GM18498 (cell line): ENCODE results near the gene CAD.
"Not testable (repeated sequence)": the region's sequence is repeated elsewhere in the genome, so short reads cannot be mapped to it uniquely, and the experiment has no call there.

Experiments used
- ATAC-seq: cut with Tn5 transposase; IDR thresholded peaks from one replicate; pipeline ENCODE4 v1.9.1; 2021; ENCODE audit warnings: mild to moderate bottlenecking, moderate library complexity; ENCODE audit not compliant: unreplicated experiment

The CAD gene

DNA sequence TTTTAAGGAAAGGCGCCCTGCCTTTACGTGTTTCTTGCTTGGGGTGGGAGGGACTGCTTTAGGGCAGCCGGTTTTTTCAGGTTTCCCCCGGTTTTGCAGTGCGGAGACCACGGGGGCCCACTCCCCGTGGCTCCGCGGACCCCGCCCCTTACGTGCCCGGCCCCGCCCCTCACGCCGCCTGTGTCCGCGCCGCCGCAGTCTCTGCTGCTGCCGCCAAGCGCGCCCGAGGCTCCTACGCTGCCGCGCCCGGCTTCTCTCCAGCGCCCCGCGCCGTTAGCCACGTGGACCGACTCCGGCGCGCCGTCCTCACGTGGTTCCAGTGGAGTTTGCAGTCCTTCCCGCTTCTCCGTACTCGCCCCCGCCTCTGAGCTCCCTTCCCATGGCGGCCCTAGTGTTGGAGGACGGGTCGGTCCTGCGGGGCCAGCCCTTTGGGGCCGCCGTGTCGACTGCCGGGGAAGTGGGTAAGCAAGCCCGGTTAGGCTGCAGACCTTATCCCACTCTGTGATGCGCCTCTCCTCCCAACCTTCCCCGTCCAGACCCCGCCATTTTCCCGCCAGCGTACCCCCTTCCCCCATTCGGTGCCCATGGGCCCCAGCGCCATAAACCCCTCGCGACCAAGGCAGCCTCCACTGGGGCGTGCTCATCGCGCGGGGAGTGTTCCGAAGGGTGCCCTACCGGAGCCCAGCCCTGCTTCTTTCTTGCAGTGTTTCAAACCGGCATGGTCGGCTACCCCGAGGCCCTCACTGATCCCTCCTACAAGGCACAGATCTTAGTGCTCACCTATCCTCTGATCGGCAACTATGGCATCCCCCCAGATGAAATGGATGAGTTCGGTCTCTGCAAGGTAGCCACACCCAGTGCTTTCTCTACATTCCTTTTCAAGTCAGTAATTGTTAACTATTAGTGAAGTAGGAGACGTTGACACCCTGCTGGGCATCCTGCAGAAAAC, at the start of gene CAD:
TSS of gene CAD (plus strand) at position 197 of the 949 bp plus-strand sequence. CDS start at position 380, 183 bp downstream.
- ATAC-seq: peak; percentile 85

- ATAC-seq: no peak
Observed at GRCh38 chr2:27170581-27171337, 46.4 kb upstream of the CAD start.

GRCh38 chr2:27171351-27171848, 45.8 kb upstream of the CAD start:
- ATAC-seq: no peak

DNA sequence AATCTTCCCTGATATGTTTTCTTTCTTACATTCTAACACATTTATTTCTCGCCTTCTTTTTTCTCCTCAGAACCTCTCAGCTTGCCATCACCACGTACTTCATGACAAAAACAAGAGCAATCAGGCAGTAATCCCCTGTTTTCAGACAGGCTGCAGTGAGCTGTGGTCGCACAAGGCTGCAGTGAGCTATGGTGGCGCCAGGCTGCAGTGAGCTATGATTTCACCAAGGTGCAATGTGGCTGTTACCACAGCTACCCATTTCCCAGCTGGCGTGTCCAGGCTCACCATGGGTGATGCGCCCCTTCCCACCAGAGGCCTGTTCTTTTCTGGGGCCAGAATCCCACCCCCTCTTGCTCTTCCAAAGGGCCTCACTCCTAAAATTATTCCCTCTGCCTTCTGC, 42.5 kb upstream of the CAD start:
- ATAC-seq: no peak

GRCh38 chr2:27175330-27175729, 41.8 kb upstream of the CAD start:
- ATAC-seq: no peak

DNA sequence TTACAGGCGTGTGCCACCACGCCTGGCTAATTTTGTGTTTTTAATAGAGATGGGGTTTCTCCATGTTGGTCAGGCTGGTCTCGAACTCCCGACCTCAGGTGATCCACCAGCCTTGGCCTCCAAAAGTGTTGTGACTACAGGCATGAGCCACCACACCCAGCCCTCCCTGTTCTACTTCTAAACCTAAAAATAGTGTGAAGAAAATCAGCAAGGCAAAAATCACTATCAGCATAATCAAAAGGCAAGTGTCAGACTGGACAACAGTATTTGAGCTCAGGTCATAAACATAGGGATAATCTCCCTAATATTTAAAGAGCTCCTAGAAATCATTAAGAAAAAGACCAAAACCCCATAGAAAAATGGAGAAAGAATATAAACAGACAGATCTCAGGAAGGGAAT, 41.4 kb upstream of the CAD start:
- not testable (repeated sequence) for ATAC-seq

DNA sequence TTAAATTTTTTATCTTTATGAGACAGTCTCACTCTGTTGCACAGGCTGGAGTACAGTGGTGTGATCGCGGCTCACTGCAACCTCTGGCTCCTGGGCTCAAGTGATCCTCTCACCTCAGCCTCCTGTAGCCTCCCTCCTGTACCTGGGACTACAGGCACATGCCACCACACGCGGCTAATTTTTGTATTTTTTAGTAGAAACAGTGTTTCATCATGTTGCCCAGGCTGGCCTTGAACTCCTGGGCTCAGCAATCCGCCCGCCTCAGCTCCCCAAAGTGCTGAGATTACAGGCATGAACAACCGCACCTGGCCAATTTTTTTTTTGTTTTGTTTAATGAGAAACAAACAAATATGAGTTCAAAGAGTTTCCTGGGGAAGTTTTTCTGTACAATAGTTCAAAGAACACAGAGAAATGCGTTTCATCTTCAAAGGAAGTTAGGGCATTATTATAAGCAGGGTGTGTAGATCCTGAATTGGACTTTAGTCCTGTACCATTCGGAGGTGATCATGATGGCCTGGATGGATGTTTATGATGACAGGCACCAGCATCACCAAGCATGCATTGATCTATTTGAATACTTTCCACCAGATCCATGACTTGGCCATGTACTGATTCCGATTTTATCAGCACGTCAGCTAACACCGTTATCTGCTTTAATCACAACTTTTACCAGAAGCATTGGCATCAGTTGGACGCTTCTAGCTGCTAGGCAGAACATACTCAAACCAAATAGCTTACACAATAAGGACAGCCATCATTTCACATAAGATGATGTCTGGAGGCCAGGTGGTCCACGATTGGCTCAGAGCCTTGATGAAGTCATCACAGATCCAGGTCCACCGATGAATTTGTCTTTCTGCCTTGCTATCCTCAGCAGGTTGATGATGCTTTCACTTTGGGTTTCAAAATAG, 39.5 kb upstream of the CAD start:
- no peak for ATAC-seq

- ATAC-seq: no peak
Observed at GRCh38 chr2:27178469-27178868, 38.7 kb upstream of the CAD start.

DNA sequence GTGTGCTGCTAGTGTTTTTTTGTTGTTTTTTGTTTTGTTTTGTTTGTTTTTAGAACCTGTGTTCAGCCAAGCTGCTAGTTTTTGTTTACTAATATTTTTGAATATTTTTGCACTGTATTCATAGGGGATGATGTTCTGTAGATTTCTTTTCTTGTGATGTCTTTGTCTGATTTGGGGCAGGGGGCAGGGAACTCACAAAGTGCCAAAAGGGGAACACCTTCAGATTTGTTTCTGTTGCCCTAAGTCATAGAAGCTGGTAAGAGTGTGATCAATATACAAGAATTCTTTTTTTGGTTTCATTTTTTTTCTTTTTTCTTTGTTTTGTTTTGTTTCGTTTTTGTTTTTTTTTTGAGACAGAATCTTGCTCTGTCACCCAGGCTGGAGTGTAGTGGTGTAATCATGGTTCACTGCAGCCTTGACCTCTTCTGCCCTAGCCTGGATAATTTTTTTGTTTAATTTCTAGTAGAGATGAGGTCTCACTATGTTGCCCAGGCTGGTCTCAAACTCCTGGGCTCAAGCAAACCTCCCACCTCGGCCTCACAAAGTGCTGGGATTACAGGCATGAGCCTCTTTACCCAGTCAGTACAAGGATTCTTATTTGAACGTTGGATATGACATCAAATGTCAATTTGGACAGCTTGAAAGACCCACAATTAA, 37.7 kb upstream of the CAD start:
- no peak for ATAC-seq

- ATAC-seq: no peak
Observed at GRCh38 chr2:27182346-27182745, 34.8 kb upstream of the CAD start.

DNA sequence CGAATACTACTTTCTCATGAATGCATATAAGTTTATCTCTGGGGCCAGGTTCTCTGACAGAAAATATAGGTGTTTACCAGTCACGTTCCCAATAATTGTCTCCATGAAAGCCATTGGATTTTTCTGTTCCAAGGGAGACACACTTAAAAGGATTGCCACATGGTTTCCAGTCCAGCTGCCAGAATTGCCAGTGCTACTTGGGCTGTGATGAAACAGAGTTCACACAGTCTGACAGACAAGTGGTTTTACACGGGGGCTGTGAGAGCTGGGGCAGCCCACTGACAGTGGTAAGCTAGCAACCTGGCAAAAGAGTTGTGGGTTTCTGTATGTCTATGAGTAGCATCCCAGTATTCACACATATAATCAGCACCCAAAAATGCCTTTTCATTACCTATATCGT, 33.1 kb upstream of the CAD start:
- no peak for ATAC-seq

GRCh38 chr2:27185331-27186026, 31.7 kb upstream of the CAD start:
- ATAC-seq: no peak

GRCh38 chr2:27186613-27187345, 30.4 kb upstream of the CAD start:
- no peak for ATAC-seq

GRCh38 chr2:27189989-27190388, 27.2 kb upstream of the CAD start:
- no peak for ATAC-seq

GRCh38 chr2:27191070-27191829, 25.9 kb upstream of the CAD start:
- peak; percentile 65 for ATAC-seq

GRCh38 chr2:27194538-27195354, 22.4 kb upstream of the CAD start:
- no peak for ATAC-seq

GRCh38 chr2:27195799-27196198, 21.4 kb upstream of the CAD start:
- ATAC-seq: not testable (repeated sequence)
